ENCODE measurements around the gene TENM4.

The TENM4 gene

DNA sequence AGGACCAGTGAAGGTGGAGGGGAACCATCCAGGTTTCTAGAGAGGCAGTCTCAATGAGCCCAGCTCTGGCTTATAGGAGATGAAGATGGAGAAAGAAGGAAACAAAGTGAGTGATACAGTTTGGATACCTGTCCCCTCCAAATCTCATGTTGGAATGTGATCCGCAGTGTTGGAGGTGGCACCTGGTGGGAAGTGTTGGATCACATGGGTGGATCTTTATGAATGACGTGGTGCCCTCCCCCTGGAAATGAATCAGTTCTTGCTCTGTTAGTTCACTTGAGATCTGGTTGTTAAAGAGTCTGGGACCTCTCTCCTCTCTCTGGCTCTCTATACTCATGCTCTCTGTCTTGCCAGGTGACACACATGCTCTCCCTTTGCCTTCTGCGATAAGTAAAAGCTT lies 473.0 kb downstream of the TENM4 start:
- Histone ChIP-seq H3K4me3 (no peak overlapping the region), H3K36me3 (ENCODE audit: insufficient read depth, low read length) (no peaks in the 10 kb centered on the region), H3K9ac (ENCODE audit: insufficient read length) (no peak overlapping the region), H3K27ac (no peak overlapping the region), H3K9me3 (ENCODE audit: low read depth, low read length) (no peaks in the 10 kb centered on the region)
- no peak for DNase-seq (ENCODE audit: low read depth, low spot score)
- TF ChIP-seq EZH2 (IDR thresholded peaks at IDR 0.05) (no peak), FOXP2 (optimal IDR thresholded peaks at IDR 0.05; ENCODE audit: control extremely low read depth, extremely low read length, insufficient read depth) (no peak), POLR2AphosphoS5 (IDR thresholded peaks at IDR 0.05; ENCODE audit: borderline replicate concordance, low read depth, low read length) (no peak)

DNA sequence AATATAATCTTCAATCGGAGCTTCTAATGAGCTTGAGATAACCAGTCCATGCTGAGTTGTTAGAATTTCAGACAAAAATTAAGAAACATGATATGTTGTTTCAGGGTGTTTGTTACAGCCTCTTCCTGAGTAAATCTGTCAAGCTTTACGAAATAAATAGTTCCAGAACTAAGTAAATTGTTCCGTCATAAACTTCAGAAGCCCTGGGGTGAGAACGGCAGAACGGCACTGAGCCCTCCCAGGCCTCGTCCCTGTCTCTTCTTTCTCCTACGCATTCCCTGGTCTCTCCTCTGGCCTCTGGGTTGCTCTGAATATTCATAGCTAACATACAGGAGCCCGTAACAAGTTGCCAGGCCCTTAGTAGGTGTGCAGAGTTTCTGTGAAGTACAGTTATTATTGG lies 475.4 kb downstream of the TENM4 start:
- Histone ChIP-seq H3K36me3 (ENCODE audit: insufficient read depth, low read length) (no peaks in the 10 kb centered on the region), H3K27ac (no peak overlapping the region)

DNA sequence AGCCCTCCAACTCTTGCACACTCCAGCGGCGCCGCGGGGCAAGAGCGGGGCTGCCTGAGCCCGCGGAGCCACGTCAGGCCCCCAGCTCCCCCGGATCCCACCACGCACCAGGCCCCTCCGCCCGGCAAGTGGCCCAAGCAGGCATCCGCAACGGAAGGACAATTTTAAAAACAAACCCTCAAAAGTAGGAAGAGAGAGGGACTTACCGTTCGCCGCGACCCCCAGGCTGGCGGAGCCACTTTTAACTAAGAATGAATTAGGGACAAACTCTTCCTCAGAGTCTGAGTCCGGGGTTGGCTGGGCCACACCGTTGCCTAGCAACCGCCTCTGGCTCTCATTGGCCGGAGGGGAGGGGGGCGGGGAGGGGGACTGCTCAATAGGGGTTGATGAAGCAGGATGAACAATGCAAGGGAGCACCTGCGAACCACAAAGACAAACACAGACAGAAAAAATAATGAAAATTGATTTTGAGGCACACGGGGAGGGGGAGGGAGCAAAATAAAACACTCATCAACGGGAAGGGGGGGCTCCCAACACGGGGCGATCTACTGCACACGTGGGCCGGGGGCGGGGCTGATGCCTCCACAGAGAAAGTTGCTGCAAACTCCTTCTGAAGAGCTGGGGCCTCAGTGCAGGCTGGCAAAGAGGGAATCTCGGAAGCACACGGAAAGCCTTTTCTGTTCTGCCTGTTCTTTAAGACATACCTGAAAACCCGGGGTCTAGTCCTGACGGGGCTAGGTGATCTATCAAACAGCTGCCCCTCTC lies 478.7 kb downstream of the TENM4 start:
- Histone ChIP-seq H3K4me3 (no peak overlapping the region), H3K9me3 (ENCODE audit: low read depth, low read length) (no peaks in the 10 kb centered on the region), H3K36me3 (ENCODE audit: insufficient read depth, low read length) (no peaks in the 10 kb centered on the region), H3K27ac (no peak overlapping the region), H3K9ac (ENCODE audit: insufficient read length) (no peak overlapping the region)
- no peak for TF ChIP-seq POLR2AphosphoS5 (IDR thresholded peaks at IDR 0.05; ENCODE audit: borderline replicate concordance, low read depth, low read length)
- TF ChIP-seq EZH2 (IDR thresholded peaks at IDR 0.05), result no peak
- no peak for TF ChIP-seq FOXP2 (optimal IDR thresholded peaks at IDR 0.05; ENCODE audit: control extremely low read depth, extremely low read length, insufficient read depth)
- no peak for DNase-seq (ENCODE audit: low read depth, low spot score)

More for the DNA sequence above, 475.4 kb downstream of the TENM4 start:
- DNase-seq (ENCODE audit: low read depth, low spot score), result no peak
- no peak for TF ChIP-seq EZH2 (IDR thresholded peaks at IDR 0.05)
- TF ChIP-seq POLR2AphosphoS5 (IDR thresholded peaks at IDR 0.05; ENCODE audit: borderline replicate concordance, low read depth, low read length), result no peak
- no peak for TF ChIP-seq FOXP2 (optimal IDR thresholded peaks at IDR 0.05; ENCODE audit: control extremely low read depth, extremely low read length, insufficient read depth)
- no peaks in the 10 kb centered on the region for H3K9me3 ChIP-seq (ENCODE audit: low read depth, low read length)
- no peak overlapping the region for H3K4me3 ChIP-seq
- H3K9ac ChIP-seq (ENCODE audit: insufficient read length), result no peak overlapping the region

DNA sequence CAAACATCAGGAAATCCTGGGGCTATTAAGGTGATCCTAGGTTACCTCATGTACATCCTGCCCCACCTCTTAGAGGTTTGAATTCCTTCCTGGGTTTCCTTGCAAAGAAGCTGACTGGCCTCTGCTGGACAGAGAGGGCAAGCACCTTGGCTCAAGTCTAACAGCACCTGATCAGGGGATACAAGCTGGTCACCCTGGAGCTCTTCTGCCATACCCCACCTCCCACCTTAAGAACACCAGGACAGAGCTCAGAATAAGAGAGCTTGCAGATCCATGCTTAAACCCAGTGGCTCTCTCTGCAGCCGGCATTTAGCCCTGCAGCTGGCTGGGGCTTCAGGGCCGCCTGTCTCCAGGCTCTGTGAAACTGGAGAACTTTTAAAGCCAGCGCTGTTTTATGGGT lies 479.6 kb downstream of the TENM4 start:
- Histone ChIP-seq H3K36me3 (ENCODE audit: insufficient read depth, low read length) (no peaks in the 10 kb centered on the region), H3K4me3 (no peak overlapping the region), H3K27ac (no peak overlapping the region), H3K9ac (ENCODE audit: insufficient read length) (no peak overlapping the region), H3K9me3 (ENCODE audit: low read depth, low read length) (no peaks in the 10 kb centered on the region)
- no peak for DNase-seq (ENCODE audit: low read depth, low spot score)
- TF ChIP-seq POLR2AphosphoS5 (IDR thresholded peaks at IDR 0.05; ENCODE audit: borderline replicate concordance, low read depth, low read length) (no peak), FOXP2 (optimal IDR thresholded peaks at IDR 0.05; ENCODE audit: control extremely low read depth, extremely low read length, insufficient read depth) (no peak), EZH2 (IDR thresholded peaks at IDR 0.05) (no peak)

DNA sequence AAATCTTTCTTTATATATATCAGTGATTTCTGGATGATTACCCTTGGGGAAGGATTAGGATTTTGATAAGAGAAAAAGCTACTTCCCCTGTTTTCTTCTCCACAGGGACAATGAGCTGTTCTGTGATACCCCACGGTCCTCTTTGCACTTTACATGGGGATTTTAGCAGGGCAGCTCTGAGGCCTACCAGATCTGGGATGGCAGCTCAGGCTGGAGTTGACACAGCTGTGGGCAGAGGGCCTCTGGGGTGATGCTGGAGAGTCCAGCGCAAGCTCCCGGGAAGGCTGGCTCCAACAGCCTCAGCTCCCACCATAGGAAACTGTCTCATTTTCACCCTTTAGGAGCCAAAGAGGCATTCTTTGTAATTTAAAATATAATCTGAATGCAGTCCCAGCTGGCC lies 482.4 kb downstream of the TENM4 start:
- TF ChIP-seq FOXP2 (optimal IDR thresholded peaks at IDR 0.05; ENCODE audit: control extremely low read depth, extremely low read length, insufficient read depth), result no peak
- no peak for TF ChIP-seq EZH2 (IDR thresholded peaks at IDR 0.05)
- no peak for TF ChIP-seq POLR2AphosphoS5 (IDR thresholded peaks at IDR 0.05; ENCODE audit: borderline replicate concordance, low read depth, low read length)
- H3K36me3 ChIP-seq (ENCODE audit: insufficient read depth, low read length), result no peaks in the 10 kb centered on the region
- no peaks in the 10 kb centered on the region for H3K9me3 ChIP-seq (ENCODE audit: low read depth, low read length)
- H3K27ac ChIP-seq, result no peak overlapping the region
- H3K9ac ChIP-seq (ENCODE audit: insufficient read length), result no peak overlapping the region
- no peak for DNase-seq (ENCODE audit: low read depth, low spot score)
- H3K4me3 ChIP-seq, result no peak overlapping the region

DNA sequence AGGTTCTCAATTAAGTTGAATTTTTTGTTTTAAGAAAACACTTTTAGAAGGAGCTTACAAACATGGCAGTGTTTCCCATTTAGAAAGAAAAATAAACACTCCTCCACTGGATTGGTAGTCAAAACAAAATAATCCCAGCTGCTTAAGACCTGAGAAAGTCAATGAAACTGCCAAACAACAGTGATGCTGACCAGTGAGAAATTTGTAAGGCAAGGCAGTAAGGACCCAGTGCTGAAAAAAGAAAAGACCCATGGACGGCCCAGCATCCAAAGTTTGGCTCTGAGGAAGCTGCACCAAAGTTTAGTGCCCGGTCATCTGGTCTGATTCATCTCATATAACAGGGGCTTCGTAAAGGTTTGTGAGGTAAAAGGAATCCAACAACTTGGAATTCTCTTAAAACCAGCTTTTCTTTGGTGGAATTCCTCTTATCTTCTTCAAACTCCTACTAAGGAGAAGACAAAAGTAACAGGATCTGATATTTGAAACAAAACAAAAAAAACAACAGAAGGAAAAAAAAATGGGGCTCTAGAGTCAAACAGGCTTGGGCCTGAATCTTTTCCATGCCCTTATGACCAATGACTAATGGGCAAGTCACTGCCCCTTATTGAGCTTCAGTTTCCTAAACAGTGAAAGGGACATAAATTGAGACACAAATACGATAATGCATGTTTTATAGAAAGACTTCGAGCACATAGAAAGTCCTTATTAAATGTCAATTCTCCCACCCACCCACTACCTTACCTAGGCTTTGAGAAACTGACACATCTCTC lies 483.2 kb downstream of the TENM4 start:
- no peak overlapping the region for H3K27ac ChIP-seq
- no peak overlapping the region for H3K4me3 ChIP-seq
- H3K36me3 ChIP-seq (ENCODE audit: insufficient read depth, low read length), result no peaks in the 10 kb centered on the region
- H3K9me3 ChIP-seq (ENCODE audit: low read depth, low read length), result no peaks in the 10 kb centered on the region
- H3K9ac ChIP-seq (ENCODE audit: insufficient read length), result no peak overlapping the region
- TF ChIP-seq POLR2AphosphoS5 (IDR thresholded peaks at IDR 0.05; ENCODE audit: borderline replicate concordance, low read depth, low read length) (no peak), FOXP2 (optimal IDR thresholded peaks at IDR 0.05; ENCODE audit: control extremely low read depth, extremely low read length, insufficient read depth) (no peak), EZH2 (IDR thresholded peaks at IDR 0.05) (no peak)
- DNase-seq (ENCODE audit: low read depth, low spot score), result no peak

DNA sequence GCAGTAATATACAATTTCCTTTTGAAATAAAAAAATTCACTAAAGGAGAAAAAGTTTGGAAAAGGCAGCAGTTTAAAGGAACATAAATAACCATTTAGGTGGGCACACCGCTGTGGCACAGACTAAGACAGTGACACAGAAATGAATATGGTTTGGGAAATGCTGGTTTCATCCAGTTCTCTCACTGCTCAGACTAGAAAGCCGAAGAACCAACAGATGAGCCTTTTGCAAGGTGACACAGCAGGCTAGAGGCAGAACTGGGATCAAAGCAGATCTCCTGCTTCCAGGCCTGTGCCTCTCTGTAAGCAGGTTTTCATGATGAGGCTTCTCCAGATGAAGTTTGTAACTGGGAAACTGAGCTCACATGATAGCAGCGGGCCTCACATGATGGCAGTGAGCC lies 486.1 kb downstream of the TENM4 start:
- H3K9ac ChIP-seq (ENCODE audit: insufficient read length), result no peak overlapping the region
- H3K27ac ChIP-seq, result no peak overlapping the region
- no peaks in the 10 kb centered on the region for H3K9me3 ChIP-seq (ENCODE audit: low read depth, low read length)
- H3K36me3 ChIP-seq (ENCODE audit: insufficient read depth, low read length), result no peaks in the 10 kb centered on the region
- H3K4me3 ChIP-seq, result no peak overlapping the region
- DNase-seq (ENCODE audit: low read depth, low spot score), result no peak
- TF ChIP-seq POLR2AphosphoS5 (IDR thresholded peaks at IDR 0.05; ENCODE audit: borderline replicate concordance, low read depth, low read length) (no peak), FOXP2 (optimal IDR thresholded peaks at IDR 0.05; ENCODE audit: control extremely low read depth, extremely low read length, insufficient read depth) (no peak), EZH2 (IDR thresholded peaks at IDR 0.05) (no peak)

DNA sequence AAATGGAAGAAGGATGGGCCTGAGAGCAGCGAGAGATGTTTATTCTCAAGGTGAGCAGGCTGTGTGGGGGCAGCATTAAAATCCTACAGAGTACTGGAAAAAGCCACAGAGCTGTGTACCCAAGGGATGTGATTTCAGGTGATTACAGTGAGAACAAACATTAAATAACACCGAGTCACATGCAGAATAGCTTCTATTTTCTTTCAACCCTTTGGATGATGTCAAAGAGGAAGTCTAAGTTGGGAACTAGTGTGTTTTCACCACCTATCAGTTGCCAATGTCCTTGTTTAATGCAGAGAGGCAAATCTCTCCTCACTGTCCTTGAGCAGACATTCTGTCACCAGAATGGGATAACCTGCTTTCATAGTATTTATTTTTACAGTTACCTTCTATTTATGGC lies 486.6 kb downstream of the TENM4 start:
- H3K36me3 ChIP-seq (ENCODE audit: insufficient read depth, low read length), result no peaks in the 10 kb centered on the region
- TF ChIP-seq EZH2 (IDR thresholded peaks at IDR 0.05) (no peak), FOXP2 (optimal IDR thresholded peaks at IDR 0.05; ENCODE audit: control extremely low read depth, extremely low read length, insufficient read depth) (no peak), POLR2AphosphoS5 (IDR thresholded peaks at IDR 0.05; ENCODE audit: borderline replicate concordance, low read depth, low read length) (no peak)
- DNase-seq (ENCODE audit: low read depth, low spot score), result no peak
- no peak overlapping the region for H3K9ac ChIP-seq (ENCODE audit: insufficient read length)
- no peak overlapping the region for H3K27ac ChIP-seq
- H3K9me3 ChIP-seq (ENCODE audit: low read depth, low read length), result no peaks in the 10 kb centered on the region
- H3K4me3 ChIP-seq, result no peak overlapping the region
